NT2/D1 (cell line): ENCODE measurements around the gene BICDL1.

Experiments
- YY1 ChIP-seq: IDR thresholded peaks from 2 replicates; pipeline ENCODE4 v1.6.1; 2011; ENCODE audit not compliant: insufficient read length, insufficient read depth
- ZNF274 ChIP-seq: IDR thresholded peaks from 2 replicates; pipeline ENCODE4 v1.6.1; 2011; ENCODE audit warnings: mild to moderate bottlenecking, low read depth, low read length

GRCh38 chr12:119992129-119992705 is 3.2 kb downstream of the BICDL1 start:
- TF ChIP-seq YY1 (no peak), ZNF274 (no peak)
